HCT116 (cell line): ENCODE data around the gene COG1. TPM values are rescaled to one million over a fixed set of nuclear protein-coding genes. Genes with fewer than 3 reads are reported as not detected.

Source experiments
- ATAC-seq: fragments of 200-7000 bp; cut with Tn5 transposase; 2 replicates; pipeline ENCODE4 v1.9.1; 2020; ENCODE audit warnings: mild to moderate bottlenecking, moderate library complexity
- BruUV-seq: library from RNA; stranded (reverse); fragments of 400-500 nt; replicated peaks from 2 replicates; lab custom pipeline; 2021; lab: Mats Ljungman, UMichigan
- CTCF ChIA-PET: fragments of 300-600 bp; sonication (Branson Sonifier 250); formaldehyde crosslinking; loops from one replicate; lab custom pipeline; 2021; ENCODE audit warnings: antibody characterized with exemption; lab: Charles Lee
- POLR2A ChIA-PET: fragments of 300-600, 350-600 bp; sonication (Branson Sonifier 250); formaldehyde crosslinking; loops from one replicate; lab custom pipeline; 2021; ENCODE audit warnings: antibody characterized with exemption; lab: Charles Lee
- RAD21 ChIA-PET, 2 experiments: fragments of 300-600 bp; sonication (Branson Sonifier 250); formaldehyde crosslinking; loops; one replicate each; lab custom pipeline; 2023; ENCODE audit warnings: low total read pairs in 2 of 2; ENCODE audit not compliant: uncharacterized antibody in 2 of 2, unreplicated experiment in 2 of 2, low non-redundant PET in 1 of 2; lab: Charles Lee
- DNase-seq: peaks from one replicate; pipeline ENCODE4 v3.0.0-alpha.2; 2010; ENCODE audit warnings: low read depth, low spot score
- H2AFZ ChIP-seq: fragments of 200-600 bp; shearing (Covaris generic), sonication (generic); 2 replicates; pipeline ENCODE4 v1.6.1; 2017; ENCODE audit warnings: low read depth, mixed run types, mixed read lengths, antibody characterized with exemption, low read length; ENCODE audit not compliant: poor library complexity, severe bottlenecking
- H3K27ac ChIP-seq: 2 replicates; pipeline ENCODE4 v1.5.1; 2012; ENCODE audit warnings: low read depth, low read length
- H3K27me3 ChIP-seq: fragments of 200-600 bp; sonication (generic); 2 replicates; pipeline ENCODE4 v1.6.1; 2016; ENCODE audit warnings: mixed run types, low read length, mixed read lengths; ENCODE audit not compliant: insufficient read depth
- H3K36me3 ChIP-seq, 2 experiments: fragments of 200-500 bp in 1 of 2; fragments of 200-600 bp in 1 of 2; sonication (Bioruptor generic) in 1 of 2; sonication (generic) in 1 of 2; 2 replicates each; pipeline versions ENCODE4 v1.5.1 to v1.6.1; 2014 to 2016; ENCODE audit warnings: low read length in 2 of 2, inconsistent platforms in 1 of 2, mixed read lengths in 1 of 2, mixed run types in 1 of 2; ENCODE audit not compliant: insufficient read depth in 2 of 2, control insufficient read depth in 1 of 2
- H3K4me1 ChIP-seq, 2 experiments: fragments of 200-600 bp in 1 of 2; sonication (generic) in 1 of 2; 2 replicates each; pipeline versions ENCODE4 v1.5.1 to v1.6.1; 2012 to 2017; ENCODE audit warnings: low read length in 2 of 2, inconsistent platforms in 1 of 2, mild to moderate bottlenecking in 1 of 2, mixed read lengths in 1 of 2, mixed run types in 1 of 2, moderate library complexity in 1 of 2; ENCODE audit not compliant: insufficient read depth in 2 of 2, control insufficient read depth in 1 of 2
- H3K4me2 ChIP-seq: fragments of 200-600 bp; sonication (generic); 2 replicates; pipeline ENCODE4 v1.6.1; 2017; ENCODE audit warnings: mixed run types, low read length, mixed read lengths
- H3K4me3 ChIP-seq, 2 experiments: fragments of 200-600 bp in 1 of 2; sonication (generic) in 1 of 2; replicated peaks in 1 of 2; 2 replicates each; pipeline ENCODE4 v1.5.1; 2011 to 2016; ENCODE audit warnings: low read length in 2 of 2, control low read depth in 1 of 2, low read depth in 1 of 2, mild to moderate bottlenecking in 1 of 2, mixed read lengths in 1 of 2, mixed run types in 1 of 2
- H3K79me2 ChIP-seq: fragments of 200-600 bp; sonication (generic); 2 replicates; pipeline ENCODE4 v1.6.1; 2017; ENCODE audit warnings: mild to moderate bottlenecking, mixed run types, low read length, moderate library complexity, mixed read lengths; ENCODE audit not compliant: insufficient read depth
- H3K9ac ChIP-seq: fragments of 200-600 bp; sonication (generic); 2 replicates; pipeline ENCODE4 v1.6.1; 2016; ENCODE audit warnings: low read length, mixed read lengths
- H3K9me2 ChIP-seq: fragments of 200-600 bp; sonication (generic), shearing (Covaris generic); 2 replicates; pipeline ENCODE4 v1.6.1; 2017; ENCODE audit warnings: mixed run types, mild to moderate bottlenecking, moderate library complexity; ENCODE audit not compliant: insufficient read depth
- H3K9me3 ChIP-seq, 2 experiments: fragments of 200-500 bp in 1 of 2; fragments of 200-600 bp in 1 of 2; sonication (Bioruptor generic) in 1 of 2; sonication (generic) in 1 of 2; 2 replicates each; pipeline ENCODE4 v1.6.1; 2014 to 2017; ENCODE audit warnings: low read length in 2 of 2, mixed read lengths in 2 of 2, inconsistent platforms in 1 of 2, low read depth in 1 of 2, mild to moderate bottlenecking in 1 of 2, mixed run types in 1 of 2, moderate library complexity in 1 of 2; ENCODE audit not compliant: control insufficient read depth in 1 of 2, insufficient read depth in 1 of 2
- H4K20me1 ChIP-seq: fragments of 200-600 bp; sonication (generic), shearing (Covaris generic); 2 replicates; pipeline ENCODE4 v1.6.1; 2017; ENCODE audit warnings: mixed run types, mild to moderate bottlenecking, moderate library complexity; ENCODE audit not compliant: insufficient read depth
- CBX3 ChIP-seq: IDR thresholded peaks from 2 replicates; pipeline ENCODE4 v1.6.1; 2012; ENCODE audit warnings: low read depth
- CTCF ChIP-seq, 3 experiments: fragments of 200-600 bp in 1 of 3; sonication (generic) in 1 of 3; IDR thresholded peaks in 2 of 3; conservative IDR thresholded peaks in 1 of 3; 2 replicates each; pipeline ENCODE4 v1.5.1; 2012 to 2017; ENCODE audit warnings: low read depth in 2 of 3, low read length in 2 of 3, antibody characterized with exemption in 1 of 3, borderline replicate concordance in 1 of 3, control low read depth in 1 of 3, mild to moderate bottlenecking in 1 of 3, mixed read lengths in 1 of 3, mixed run types in 1 of 3, moderate library complexity in 1 of 3; ENCODE audit not compliant: insufficient read depth in 1 of 3
- EGR1 ChIP-seq: IDR thresholded peaks from 2 replicates; pipeline ENCODE4 v1.6.1; 2012; ENCODE audit warnings: low read depth
- EZH2phosphoT487 ChIP-seq: fragments of 200-600 bp; IDR thresholded peaks from 2 replicates; pipeline ENCODE4 v1.6.1; 2018; ENCODE audit warnings: antibody characterized with exemption, borderline replicate concordance
- JUND ChIP-seq: IDR thresholded peaks from 2 replicates; pipeline ENCODE4 v1.6.1; 2012
- MAX ChIP-seq: IDR thresholded peaks from 2 replicates; pipeline ENCODE4 v1.6.1; 2012
- POLR2A ChIP-seq: IDR thresholded peaks from 2 replicates; pipeline ENCODE4 v1.7.0; 2011; ENCODE audit warnings: borderline replicate concordance; ENCODE audit not compliant: insufficient read depth, insufficient read length; ENCODE audit errors: extremely low read depth
- REST ChIP-seq: IDR thresholded peaks from 2 replicates; pipeline ENCODE4 v1.6.1; 2012; ENCODE audit warnings: low read depth
- SIN3A ChIP-seq: IDR thresholded peaks from 2 replicates; pipeline ENCODE4 v1.6.1; 2012; ENCODE audit warnings: low read depth
- SRF ChIP-seq: IDR thresholded peaks from 2 replicates; pipeline ENCODE4 v1.6.1; 2012; ENCODE audit warnings: low read depth
- ZFX ChIP-seq: fragments of 450-650 bp; IDR thresholded peaks from 2 replicates; pipeline ENCODE4 v1.6.1; 2017
- intact Hi-C: fragments of 100-400 bp; cut with micrococcal nuclease; formaldehyde crosslinking; loops from 2 replicates; pipeline ENCODE4 v1.10.0; 2022
- total RNA-seq: library from RNA; stranded (reverse); gene quantifications from one replicate; pipeline ENCODE4 v1.2.1, GENCODE V29; 2021; ENCODE audit not compliant: unreplicated experiment

Gene COG1
- total RNA-seq, 1 experiment from 2014 or later: 44.6 TPM

- TF ChIP-seq SIN3A (no peak), ZFX (no peak), EGR1 (no peak)
Measured at GRCh38 chr17:73196500-73196899, 3.6 kb downstream of the COG1 start (continued).

- POLR2A ChIA-PET: interaction anchor here (1.1 kb wide), 1 partner anchor 25 kb away, joined by 3 read pairs; no protein-coding TSS in a partner anchor
Measured at GRCh38 chr17:73197161-73197560, 4.3 kb downstream of the COG1 start.

GRCh38 chr17:73198201-73198929 is 5.5 kb downstream of the COG1 start:
- no peaks in the 10 kb centered on the region for H3K9me3 ChIP-seq
- H4K20me1 ChIP-seq: no peaks in the 10 kb centered on the region
- DNase-seq: no peak
- no peaks in the 10 kb centered on the region for H3K27me3 ChIP-seq
- H3K4me1 ChIP-seq: peaks cover 0 to 12% of the 10 kb centered on the region in 2 experiments; a peak in 1 of 4 replicates
- H3K4me2 ChIP-seq: no peak overlapping the region
- H3K27ac ChIP-seq: no peak overlapping the region
- H3K9me2 ChIP-seq: no peaks in the 10 kb centered on the region
- no peak overlapping the region for H2AFZ ChIP-seq
- peaks cover 14% of the 10 kb centered on the region for H3K79me2 ChIP-seq
- no peak overlapping the region for H3K4me3 ChIP-seq
- ChIA-PET POLR2A (interaction anchor here (1.1 kb wide), 1 partner anchor 24 kb away, joined by 3 read pairs; no protein-coding TSS in a partner anchor), RAD21 (no interaction called here), CTCF (interaction anchor here (1.1 kb wide), 1 partner anchor 172 kb away, joined by 3 read pairs; no protein-coding TSS in a partner anchor)
- ATAC-seq: no peak
- intact Hi-C loops: no loop called here
- peaks cover 59 to 61% of the 10 kb centered on the region in 2 experiments for H3K36me3 ChIP-seq
- no TSS peak for BruUV-seq
- H3K9ac ChIP-seq: no peak overlapping the region
- TF ChIP-seq CBX3 (no peak), EGR1 (no peak), EZH2phosphoT487 (no peak), JUND (no peak), SRF (no peak), POLR2A (no peak), CTCF (IDR thresholded peaks at IDR 0.05 in 2 of 3, conservative IDR thresholded peaks at IDR 0.05 in 1 of 3; ENCODE audit: borderline replicate concordance in 1 of 3, insufficient read depth in 1 of 3, low read depth in 2 of 3, low read length in 2 of 3) (no peak), REST (no peak)

More at GRCh38 chr17:73197161-73197560, 4.3 kb downstream of the COG1 start:
- H3K4me2 ChIP-seq: no peak overlapping the region
- RAD21 ChIA-PET: interaction anchor here (1.1 kb wide), 2 partner anchors 58 to 173 kb away, joined by 4 read pairs; no protein-coding TSS in a partner anchor
- no peak overlapping the region for H3K27ac ChIP-seq
- no peaks in the 10 kb centered on the region for H3K27me3 ChIP-seq
- no TSS peak for BruUV-seq
- ATAC-seq (no peak), DNase-seq (no peak)
- H3K4me1 ChIP-seq: peaks cover 0 to 12% of the 10 kb centered on the region in 2 experiments; a peak in 1 of 4 replicates
- no peaks in the 10 kb centered on the region for H4K20me1 ChIP-seq
- no peak for TF ChIP-seq EZH2phosphoT487
- no peak for TF ChIP-seq MAX
- H2AFZ ChIP-seq: no peak overlapping the region
- no peak overlapping the region for H3K9ac ChIP-seq
- H3K4me3 ChIP-seq: no peak overlapping the region
- intact Hi-C loops: no loop called here
- no peaks in the 10 kb centered on the region for H3K9me2 ChIP-seq
- CTCF ChIA-PET: interaction anchor here (0.6 to 1.5 kb wide), 9 partner anchors 15 to 1469 kb away, joined by 3 to 17 read pairs (median 3); no protein-coding TSS in a partner anchor
- H3K36me3 ChIP-seq: peaks cover 49 to 50% of the 10 kb centered on the region in 2 experiments
- H3K9me3 ChIP-seq: no peaks in the 10 kb centered on the region
- H3K79me2 ChIP-seq: peaks cover 18% of the 10 kb centered on the region
